NCI-H146 (cell line): ENCODE measurements around the gene PRKD1.
A peak's percentile ranks its signal among the peaks of the same experiment; 100 is the strongest.

Experiments
- DNase-seq: peaks from one replicate; lab custom pipeline; 2025; lab: John Stamatoyannopoulos, UW

PRKD1 gene

DNA sequence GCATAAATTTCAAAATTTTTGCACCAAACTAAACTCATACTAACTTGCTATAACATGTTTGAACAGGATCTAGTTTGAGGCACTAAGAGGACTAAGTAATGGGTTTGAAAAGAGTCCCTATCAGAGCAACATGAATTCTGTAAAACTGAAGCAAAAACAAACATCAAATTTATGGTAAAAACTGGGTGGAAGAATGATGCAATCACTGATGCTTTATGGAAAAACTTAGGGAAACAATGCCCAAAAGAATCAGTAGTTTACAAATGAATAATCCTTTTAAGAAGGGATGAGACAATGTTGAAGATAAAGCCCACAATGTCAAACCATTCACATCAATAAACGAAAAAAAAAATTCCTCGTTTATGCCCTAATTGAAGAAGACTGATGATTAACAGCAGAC is 88.9 kb downstream of the PRKD1 start:
- DNase-seq, result no peak

DNA sequence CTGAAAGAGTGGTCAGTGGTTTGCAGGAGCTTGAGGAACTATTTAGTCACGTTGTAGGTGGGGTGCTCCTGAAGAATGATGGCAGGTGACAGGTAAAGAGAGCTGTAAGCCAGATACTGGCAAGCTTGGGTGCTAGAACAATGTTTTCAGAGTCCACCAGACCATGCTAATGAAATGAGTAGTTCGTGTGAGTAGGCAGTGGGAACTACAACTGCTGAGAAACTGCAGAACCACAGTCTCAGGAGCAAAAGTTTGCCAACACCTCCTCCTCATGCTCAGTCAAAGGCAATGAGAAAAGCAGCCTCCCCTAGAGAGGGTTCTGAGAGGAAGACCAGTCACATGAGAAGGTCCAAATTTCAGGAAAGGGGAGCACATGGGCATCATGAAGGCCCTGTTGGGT is 91.3 kb downstream of the PRKD1 start:
- no peak for DNase-seq

DNA sequence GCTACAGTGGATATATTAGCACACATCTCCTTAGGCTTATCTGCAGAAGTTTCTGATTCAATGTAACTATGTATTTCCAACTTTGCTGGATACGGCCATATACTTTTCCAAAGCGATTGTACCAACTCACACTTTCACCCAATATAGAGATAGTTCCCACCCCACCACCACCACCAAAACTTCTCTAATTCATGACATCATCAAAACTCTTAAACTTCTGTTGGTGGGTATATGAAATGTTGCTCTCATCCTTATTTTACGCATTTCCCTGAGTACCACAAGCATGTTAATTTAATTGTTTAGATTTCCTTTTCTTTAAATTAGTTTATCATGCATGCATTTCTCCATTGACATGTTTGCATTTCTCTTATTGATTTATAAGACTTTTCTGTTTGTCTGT is 95.6 kb downstream of the PRKD1 start:
- no peak for DNase-seq

DNA sequence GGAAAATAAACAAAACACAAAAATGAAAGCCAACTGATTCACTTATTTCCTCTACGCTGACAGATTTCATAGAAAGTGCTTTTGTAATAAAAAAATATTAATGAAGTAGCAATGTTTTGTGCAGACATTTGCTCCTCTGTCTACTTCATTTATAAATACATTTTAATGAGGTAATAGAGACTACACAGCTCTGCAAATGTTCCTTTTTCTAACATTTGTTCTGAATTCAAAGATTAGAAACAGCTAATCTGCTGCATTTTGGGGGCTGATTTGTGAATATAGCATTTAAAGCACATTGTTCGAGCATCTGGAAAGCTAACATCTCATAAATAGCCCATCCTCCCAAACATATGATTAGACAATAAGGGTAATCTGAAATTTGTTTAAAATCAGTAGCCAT is 97.8 kb downstream of the PRKD1 start:
- DNase-seq, result no peak

DNA sequence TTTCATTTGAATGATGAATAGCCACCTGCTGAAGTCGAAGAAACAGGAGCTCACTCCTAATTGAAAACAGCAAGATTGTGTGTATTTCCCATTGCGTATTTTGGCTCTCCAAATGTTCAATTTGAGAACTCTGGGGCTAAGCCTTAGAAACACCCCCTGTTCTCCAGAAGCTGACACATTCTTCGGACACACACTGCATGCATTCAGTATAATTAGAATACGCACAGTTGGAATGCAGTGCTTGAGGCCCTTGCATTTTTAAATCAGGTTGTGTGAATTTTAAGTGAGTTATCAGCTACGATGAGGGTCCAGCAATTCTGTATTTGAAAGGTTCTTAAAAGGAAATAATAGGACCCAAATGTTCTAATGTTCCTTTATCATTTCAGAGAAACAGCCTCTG is 103.8 kb downstream of the PRKD1 start:
- no peak for DNase-seq

DNA sequence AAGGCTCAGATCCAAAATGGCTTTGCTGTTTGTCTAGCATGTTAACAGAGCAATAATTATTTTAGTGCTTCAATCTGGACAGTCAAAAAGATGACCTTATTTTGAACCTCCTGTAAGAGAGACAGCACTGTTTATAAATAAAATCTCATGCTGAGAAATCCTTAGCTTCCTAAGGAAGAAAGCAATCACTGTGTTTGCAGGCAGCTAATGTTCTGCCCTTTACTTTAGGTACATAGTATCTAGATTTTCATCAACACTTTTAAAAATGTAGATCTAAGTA is 105.3 kb downstream of the PRKD1 start:
- peak; percentile 48 for DNase-seq

DNA sequence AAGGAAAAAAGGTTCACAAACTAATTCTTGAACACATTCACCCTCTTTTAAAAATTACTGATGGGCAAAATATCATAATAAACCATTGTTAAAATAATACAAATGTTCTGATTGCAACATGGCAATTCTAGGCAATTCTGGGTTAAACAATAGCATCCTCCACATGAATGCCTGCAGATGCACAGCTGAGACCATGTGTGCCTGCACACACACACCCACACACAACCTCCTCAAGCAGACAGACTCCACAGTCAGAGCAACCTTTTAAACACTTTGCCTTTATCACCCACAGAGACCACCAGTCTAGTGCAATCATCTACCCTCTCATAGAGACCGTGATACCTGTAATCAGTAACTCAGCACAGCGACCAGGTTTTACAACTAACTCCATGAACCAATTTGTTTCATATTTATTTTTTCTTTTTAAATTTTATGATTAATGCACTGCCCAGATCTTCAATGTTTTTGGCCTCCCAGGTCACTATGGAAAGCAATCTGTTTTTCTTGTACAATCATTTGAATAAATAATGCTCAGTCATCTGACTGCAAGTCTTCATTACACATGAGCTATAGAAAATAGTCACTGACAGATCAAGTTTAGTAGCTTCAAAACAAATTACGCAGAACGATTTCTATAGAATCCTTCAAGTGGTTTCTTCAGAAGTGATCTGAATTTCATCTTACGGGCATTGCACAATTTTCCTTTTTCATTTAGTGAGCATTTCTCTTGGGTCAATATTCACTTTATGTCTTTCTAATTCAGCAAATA is 105.8 kb downstream of the PRKD1 start:
- DNase-seq, result peak; percentile 19

DNA sequence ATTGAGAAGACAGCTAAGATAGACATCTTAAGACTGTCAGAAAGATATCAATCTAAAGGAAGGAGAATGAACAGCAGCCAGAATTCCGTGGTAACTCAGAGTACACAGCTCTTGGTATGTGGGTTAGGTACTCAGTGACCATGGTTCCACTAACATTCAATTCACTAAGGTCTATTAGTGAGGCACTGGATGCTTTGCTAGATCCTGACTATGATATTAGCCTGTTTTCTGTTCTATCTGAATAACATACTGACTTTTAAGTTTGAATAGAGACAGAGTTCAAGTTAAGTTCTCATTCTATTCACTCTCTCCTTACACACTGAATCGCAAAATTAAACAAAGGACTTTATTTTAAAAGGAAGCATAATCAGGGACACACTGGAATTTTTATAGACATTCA is 106.4 kb downstream of the PRKD1 start:
- DNase-seq, result no peak

DNA sequence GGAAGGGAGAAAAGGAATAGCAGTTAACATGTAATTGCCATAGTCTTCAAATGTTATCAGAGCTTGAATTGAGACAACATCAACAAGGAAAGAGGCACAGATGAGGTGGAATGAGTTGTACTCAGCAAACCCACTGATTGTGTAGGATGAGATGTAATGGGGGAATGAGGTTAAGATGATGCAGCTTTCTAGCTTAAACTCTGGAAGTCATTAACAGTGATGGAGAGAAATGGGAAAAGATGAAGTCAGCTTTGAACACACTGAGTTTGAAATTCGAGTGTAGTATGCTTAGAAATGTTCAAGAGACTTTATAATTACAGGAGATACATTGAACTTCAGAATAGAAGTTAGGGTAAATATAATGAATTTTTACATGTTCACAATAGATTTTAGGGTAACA is 106.9 kb downstream of the PRKD1 start:
- DNase-seq, result no peak

DNA sequence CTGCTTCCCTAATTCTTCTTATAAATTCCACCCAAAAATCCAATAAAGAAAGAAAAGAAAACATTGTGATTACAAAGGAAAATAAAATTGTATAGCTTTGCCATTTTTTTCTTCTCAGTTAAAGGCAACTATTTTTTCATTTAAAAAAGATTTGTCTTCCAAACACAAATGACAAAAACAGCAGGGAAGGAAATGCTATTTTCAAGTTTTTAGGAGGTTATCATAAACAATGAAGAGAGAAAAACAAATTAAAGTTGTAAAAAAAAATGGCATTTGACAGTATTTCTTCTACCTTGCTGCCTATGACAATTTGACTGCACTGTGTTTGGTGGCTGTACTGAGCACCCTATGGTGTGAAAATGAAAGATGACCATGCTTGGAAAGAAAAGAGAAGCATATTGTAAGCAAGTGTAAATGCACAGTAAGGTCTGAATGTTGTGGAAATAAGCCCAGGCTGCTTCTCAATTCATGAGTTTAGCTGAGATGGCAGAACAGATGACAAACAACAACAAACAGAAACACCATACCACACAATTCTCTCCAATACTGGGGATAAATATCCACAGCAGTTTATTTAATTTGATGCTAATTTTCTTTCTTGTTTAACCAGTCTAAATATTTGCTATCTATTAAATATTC is 109.8 kb downstream of the PRKD1 start:
- DNase-seq, result no peak

DNA sequence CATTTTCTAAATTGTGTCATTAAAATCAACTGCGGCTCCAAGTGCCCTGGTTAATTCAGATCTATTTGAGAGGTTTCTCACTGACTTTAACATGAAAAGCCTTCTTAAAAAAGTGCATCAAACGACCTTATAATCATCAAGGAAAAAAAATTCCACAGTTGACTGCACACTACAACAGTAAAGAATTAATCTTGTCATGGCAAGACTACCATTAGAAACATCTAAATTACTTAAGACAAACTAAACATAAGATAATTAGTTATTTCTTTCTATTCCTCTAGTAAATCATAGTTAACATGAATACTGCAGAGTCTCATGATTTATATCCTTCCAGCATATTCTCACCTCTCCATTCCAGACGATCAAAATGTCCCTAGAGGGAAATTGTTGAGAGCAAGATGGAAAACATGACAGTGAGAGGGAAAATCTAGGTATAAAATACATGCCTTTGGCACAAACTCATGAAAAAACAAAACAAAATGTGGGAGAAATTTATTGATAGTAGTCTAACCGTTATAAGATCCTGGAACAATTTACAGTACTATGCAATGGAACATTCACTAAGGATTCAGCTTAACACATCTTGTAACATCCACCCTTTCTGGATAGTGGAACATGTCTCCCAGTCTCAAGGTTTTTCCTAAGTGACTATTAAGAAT is 112.5 kb downstream of the PRKD1 start:
- DNase-seq, result no peak

DNA sequence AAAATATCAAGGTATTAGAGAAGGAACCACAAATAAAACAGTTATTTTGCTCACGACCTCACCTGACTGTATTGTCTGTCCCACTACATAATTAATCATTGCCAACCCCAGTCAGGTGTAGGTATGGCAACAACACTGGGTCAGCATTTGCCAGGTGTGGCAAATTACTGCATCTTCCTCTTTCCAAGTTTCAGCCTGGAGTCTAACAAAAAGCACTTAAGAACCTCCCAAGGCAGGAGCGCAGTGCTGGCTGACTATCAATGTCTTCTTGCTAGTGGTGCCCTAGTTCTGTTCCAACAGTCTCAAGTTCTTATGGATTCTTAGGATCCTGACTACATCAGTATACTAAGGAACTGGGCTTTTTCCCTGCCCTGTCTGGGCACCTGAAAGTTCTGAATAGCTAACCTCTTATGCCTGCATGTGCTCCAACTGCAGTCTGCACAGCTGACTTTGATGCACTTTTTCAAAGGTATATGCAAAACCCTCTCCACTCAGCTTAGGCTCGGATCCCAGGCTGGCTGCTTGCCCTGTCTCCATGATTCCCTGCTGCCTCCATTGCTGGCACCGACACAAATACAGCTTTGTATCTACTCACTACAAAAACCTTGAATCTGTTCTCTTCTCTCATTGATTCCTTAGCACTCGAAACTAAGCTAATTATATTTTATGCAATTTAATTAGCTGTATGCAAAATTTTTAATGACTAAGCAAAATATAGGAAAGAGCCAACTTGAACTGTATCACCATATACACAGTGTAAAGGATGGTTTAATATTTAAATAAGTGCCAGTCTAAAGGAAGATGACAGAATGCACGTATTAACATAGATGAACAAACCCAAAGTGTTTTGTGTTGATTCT is 113.3 kb downstream of the PRKD1 start:
- DNase-seq, result peak; percentile 5

DNA sequence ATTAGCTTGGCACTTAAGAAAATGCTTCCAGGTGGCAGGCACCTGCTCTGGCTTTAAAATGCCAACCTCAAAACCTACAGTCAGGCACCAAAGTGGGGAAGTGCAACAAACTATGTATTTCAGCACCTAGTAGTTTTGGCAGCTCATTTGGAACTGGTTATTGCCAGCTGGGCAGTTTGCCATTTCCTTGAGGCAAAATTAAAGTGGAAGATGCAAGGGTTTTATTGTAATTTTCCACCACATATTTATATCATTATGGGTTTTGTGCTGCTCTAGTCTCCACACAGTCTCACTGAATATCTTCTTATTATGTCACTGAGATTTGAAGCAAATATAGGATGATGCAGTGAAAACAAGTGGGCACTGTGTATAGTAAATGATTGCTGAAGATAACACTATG is 117.0 kb downstream of the PRKD1 start:
- no peak for DNase-seq

DNA sequence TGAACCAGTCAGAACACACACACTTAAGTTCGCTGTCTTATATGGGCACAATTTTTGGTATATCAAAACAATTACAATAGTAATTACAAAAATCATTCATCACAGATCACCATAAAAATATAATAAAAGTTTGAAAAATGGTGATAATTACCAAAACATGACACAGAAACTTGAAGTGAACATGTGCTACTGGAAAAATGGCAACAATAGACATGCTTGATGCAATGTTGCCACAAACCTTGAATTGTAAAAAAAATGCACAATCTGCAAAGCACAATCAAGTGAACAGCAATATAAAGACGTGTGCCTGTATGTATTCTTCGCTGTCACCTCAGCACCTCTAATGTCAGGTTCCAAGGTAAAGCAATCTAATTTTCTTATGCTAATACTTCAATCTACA is 117.6 kb downstream of the PRKD1 start:
- DNase-seq, result no peak

DNA sequence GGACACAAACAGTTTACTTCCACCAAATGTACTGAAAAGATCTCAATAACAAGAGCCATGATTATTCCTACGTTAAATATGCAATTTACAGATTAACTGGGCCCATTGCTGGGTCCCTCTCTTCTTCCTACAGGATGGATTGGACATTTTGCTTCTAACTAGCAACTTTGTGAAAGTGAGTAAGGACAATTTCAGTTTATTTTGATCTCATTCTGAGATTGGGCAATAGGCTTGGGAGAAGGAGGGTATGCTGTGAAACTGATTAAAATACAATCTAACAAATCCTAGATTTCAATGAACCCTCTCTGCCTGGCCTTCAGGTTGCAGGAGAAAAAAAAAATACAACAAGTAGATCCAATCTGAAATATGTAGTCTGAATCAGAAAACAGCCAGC is 121.5 kb downstream of the PRKD1 start:
- DNase-seq, result no peak

DNA sequence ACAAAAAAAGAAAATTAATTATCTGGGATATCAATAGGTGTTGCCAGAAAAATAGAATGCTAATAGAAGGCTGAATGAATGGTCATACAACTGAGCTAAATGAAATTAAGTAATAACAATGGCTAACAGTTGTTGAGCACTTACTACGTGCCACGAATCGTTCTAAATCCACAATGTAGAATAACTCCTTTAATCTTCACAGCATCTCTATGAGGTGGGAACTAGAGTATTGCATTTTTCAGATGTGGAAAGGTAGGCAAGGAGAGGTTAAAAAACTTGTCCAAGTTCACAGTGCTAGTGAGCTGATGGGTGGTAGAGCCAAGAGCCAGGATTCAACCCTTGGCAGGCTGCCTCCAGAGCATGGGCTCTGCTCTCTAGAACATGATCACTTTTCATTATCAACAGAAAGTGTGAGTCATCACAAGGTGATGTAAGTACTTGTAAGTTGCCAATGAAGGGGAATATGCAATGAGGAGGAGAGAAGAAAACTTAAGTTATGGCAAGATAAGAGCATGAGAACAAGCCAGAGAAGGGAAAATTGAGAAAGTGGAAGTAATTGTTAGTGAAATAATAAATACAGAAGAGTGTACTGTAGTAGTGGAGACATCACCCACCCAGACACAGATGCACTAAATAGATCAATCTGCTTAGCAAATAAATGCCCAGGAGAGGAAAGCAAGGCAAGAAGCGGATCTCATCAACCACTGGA is 122.1 kb downstream of the PRKD1 start:
- peak; percentile 20 for DNase-seq

DNA sequence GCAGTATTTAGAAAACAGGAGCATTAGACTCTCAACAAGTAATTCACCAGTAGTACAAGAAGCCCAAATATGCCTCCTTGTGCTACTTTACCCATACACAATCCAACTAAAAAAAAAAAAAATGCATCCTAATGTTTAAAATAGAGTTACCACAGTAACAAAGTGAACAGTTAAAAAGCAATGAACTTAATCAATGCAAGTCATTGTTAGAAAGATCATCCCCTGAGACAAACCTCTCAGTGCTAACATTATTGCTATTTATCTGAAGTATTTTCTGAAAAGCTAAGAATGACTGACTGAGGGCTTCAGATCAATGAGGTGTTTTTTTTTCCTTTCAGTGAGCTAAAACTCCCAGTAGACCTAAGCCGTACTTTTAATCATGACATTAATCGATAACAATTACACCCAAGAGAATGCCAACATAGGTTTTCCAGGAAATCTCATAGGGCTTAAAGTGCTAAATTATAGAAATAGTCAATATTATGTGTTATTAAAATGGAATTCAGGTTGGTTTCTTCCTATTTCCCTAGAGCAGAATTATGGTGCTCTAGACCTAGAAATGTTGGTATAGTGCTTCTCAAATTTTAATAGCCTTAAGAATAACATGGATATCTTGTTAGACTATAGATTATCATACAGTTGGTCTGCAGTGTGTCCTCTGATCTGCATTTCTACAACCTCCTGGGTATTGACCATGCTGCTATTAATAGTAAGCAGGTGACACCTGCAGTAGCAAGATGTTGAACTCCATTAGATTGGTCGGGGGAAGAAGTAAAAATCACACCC is 123.0 kb downstream of the PRKD1 start:
- DNase-seq, result peak; percentile 50

DNA sequence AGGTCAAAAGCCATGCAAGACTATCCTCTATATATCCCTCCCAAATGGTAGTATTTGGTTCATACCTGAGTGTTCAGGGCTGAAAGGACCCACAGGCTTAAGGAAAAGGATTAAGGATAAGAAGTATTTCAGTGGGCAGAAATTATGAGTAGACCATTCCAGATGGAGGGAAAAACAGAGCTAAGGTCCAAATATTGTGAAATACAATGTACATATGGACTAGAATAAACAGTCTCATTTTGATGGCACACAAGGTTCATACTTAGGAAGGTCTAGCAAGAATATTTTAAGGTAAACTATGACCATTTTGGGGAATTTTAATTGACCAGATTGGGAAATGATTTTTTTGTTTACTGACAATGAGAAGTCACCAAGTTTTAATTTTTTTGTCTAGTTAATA is 124.6 kb downstream of the PRKD1 start:
- no peak for DNase-seq

DNA sequence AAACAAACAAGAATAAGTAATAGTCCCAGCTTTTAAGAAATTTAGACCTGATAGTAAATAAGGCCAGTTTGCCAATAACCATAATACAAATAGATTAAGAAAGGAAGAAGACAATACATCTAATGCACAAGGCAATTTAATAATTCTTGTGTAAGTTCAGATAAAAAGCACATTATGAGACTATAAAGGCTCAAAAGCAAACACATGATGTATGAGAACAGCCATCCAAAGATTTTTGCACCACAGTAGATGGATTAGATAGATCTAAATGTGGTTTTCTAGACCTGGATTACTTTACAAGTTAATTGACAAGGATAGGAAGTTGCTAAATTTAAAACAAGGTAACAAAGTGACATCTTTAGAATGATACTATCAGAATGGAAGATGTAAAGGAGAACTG is 125.4 kb downstream of the PRKD1 start:
- no peak for DNase-seq

DNA sequence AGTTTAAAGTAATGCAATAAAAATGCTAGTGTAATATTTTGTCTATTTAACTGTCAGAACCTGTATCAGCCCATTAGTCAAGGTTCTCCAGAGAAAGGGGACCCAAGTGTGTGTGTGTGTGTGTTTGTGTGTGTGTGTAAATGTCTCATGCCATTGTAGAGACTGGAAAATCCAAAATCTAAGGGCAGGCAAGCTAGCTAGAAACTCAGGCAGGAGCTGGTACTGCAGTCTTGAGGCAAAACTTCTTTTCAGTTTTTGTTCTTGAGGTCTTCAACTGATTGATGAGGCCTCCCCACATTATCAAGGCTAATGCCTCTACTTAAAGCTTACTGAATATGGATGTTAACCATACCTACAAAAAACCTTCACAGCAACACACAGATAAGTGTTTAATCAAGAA is 126.7 kb downstream of the PRKD1 start:
- no peak for DNase-seq

DNA sequence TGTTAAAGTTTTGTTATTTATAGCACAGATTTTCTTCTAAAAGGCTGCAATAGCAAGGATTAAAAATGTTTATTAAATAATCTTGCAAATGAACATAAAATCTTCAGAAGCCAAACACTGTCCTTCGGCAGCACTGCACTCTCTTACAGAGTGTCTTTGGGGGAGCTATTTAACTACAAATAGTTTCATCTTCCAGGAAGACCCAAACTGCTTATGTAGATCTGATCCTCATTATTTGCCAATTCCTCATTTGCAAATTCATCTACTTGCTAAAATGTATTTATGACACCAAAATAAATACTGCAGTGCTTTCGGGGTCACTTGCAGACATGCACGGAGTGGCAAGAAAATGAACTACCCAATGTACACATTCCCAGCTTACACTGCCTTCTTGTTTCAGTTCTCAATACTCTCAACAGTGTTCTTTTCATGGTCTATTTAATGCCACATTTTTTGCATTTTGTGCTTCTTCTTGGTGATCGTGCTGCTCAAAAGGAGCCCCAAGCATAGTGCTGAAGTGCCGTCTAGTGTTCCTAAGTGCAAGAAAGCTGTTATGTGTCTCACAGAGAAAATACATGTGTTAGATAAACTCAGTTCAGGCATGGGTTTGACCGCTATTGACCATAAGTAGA is 128.1 kb downstream of the PRKD1 start:
- no peak for DNase-seq
